Measurements from ENCODE around the gene AKAP6. TPM values are rescaled to one million over a fixed set of nuclear protein-coding genes. Genes with fewer than 3 reads are reported as not detected.
"Not testable (repeated sequence)": the region's sequence is repeated elsewhere in the genome, so short reads cannot be mapped to it uniquely, and the experiment has no call there.

Gene AKAP6
- total RNA-seq, 1 donor from 2014 or later: 0.53 TPM

- H3K27ac Mint-ChIP-seq: no peak overlapping the region
- H3K36me3 Mint-ChIP-seq (ENCODE audit: low read depth): no peaks in the 10 kb centered on the region
- ChIA-PET POLR2A (no interaction called here), CTCF (no interaction called here)
- no peak for DNase-seq
- no peaks in the 10 kb centered on the region for H3K4me1 Mint-ChIP-seq
- H3K9me3 Mint-ChIP-seq: peaks cover 15% of the 10 kb centered on the region
- H3K4me3 Mint-ChIP-seq: no peak overlapping the region
- no peak for TF ChIP-seq CTCF (IDR thresholded peaks at IDR 0.05)
- intact Hi-C loops (cut with micrococcal nuclease): no loop called here
- no peak for ATAC-seq (ENCODE audit: low read depth)
- H3K27me3 Mint-ChIP-seq: no peaks in the 10 kb centered on the region
Observed at GRCh38 chr14:32786886-32787285, 457.8 kb downstream of the AKAP6 start.

- H3K27ac Mint-ChIP-seq; H3K4me3 Mint-ChIP-seq; H3K27me3 Mint-ChIP-seq; H3K4me1 Mint-ChIP-seq; DNase-seq; CTCF ChIA-PET; H3K36me3 Mint-ChIP-seq (ENCODE audit: low read depth); ATAC-seq (ENCODE audit: low read depth); POLR2A ChIA-PET; intact Hi-C loops (cut with micrococcal nuclease): not testable (repeated sequence)
- peaks cover 33% of the 10 kb centered on the region for H3K9me3 Mint-ChIP-seq
Observed at GRCh38 chr14:32793033-32793432, 463.9 kb downstream of the AKAP6 start.

GRCh38 chr14:32800320-32800719 is 471.2 kb downstream of the AKAP6 start:
- POLR2A ChIA-PET: no interaction called here
- peaks cover 36% of the 10 kb centered on the region for H3K9me3 Mint-ChIP-seq
- DNase-seq: no peak

GRCh38 chr14:32802295-32802694 is 473.2 kb downstream of the AKAP6 start:
- ATAC-seq (ENCODE audit: low read depth): no peak
- TF ChIP-seq CTCF (IDR thresholded peaks at IDR 0.05): no peak
- H3K9me3 Mint-ChIP-seq: peaks cover 37% of the 10 kb centered on the region
- ChIA-PET CTCF (no interaction called here), POLR2A (no interaction called here)
- no peaks in the 10 kb centered on the region for H3K27me3 Mint-ChIP-seq
- intact Hi-C loops (cut with micrococcal nuclease): no loop called here
- H3K27ac Mint-ChIP-seq: no peak overlapping the region
- H3K4me3 Mint-ChIP-seq: no peak overlapping the region
- no peaks in the 10 kb centered on the region for H3K36me3 Mint-ChIP-seq (ENCODE audit: low read depth)
- no peaks in the 10 kb centered on the region for H3K4me1 Mint-ChIP-seq
- no peak for DNase-seq

More at GRCh38 chr14:32800320-32800719, 471.2 kb downstream of the AKAP6 start:
- no peaks in the 10 kb centered on the region for H3K36me3 Mint-ChIP-seq (ENCODE audit: low read depth)
- no peak overlapping the region for H3K27ac Mint-ChIP-seq
- intact Hi-C loops (cut with micrococcal nuclease): no loop called here
- ATAC-seq (ENCODE audit: low read depth): no peak
- no peak overlapping the region for H3K4me3 Mint-ChIP-seq
- H3K4me1 Mint-ChIP-seq: no peaks in the 10 kb centered on the region
- CTCF ChIA-PET: no interaction called here
- no peak for TF ChIP-seq CTCF (IDR thresholded peaks at IDR 0.05)
- H3K27me3 Mint-ChIP-seq: no peaks in the 10 kb centered on the region

- Mint-ChIP-seq H3K27me3 (no peaks in the 10 kb centered on the region), H3K27ac (no peak overlapping the region), H3K36me3 (ENCODE audit: low read depth) (no peaks in the 10 kb centered on the region), H3K4me1 (no peaks in the 10 kb centered on the region), H3K4me3 (no peak overlapping the region), H3K9me3 (peaks cover 27% of the 10 kb centered on the region)
- DNase-seq (no peak), ATAC-seq (ENCODE audit: low read depth) (no peak)
- CTCF ChIA-PET: no interaction called here
- TF ChIP-seq CTCF (IDR thresholded peaks at IDR 0.05): no peak
- POLR2A ChIA-PET: no interaction called here
- intact Hi-C loops (cut with micrococcal nuclease): no loop called here
Observed at GRCh38 chr14:32805979-32806378, 476.9 kb downstream of the AKAP6 start.

- CTCF ChIA-PET: no interaction called here
- Mint-ChIP-seq H3K4me3 (no peak overlapping the region), H3K27ac (no peak overlapping the region), H3K9me3 (peaks cover 15% of the 10 kb centered on the region), H3K27me3 (no peaks in the 10 kb centered on the region), H3K36me3 (ENCODE audit: low read depth) (no peaks in the 10 kb centered on the region), H3K4me1 (no peaks in the 10 kb centered on the region)
- ATAC-seq (ENCODE audit: low read depth) (no peak), DNase-seq (no peak)
- intact Hi-C loops (cut with micrococcal nuclease): no loop called here
- POLR2A ChIA-PET: no interaction called here
- TF ChIP-seq CTCF (IDR thresholded peaks at IDR 0.05): no peak
Observed at GRCh38 chr14:32808644-32809043, 479.5 kb downstream of the AKAP6 start.
